ENCODE results near the gene IRF2BP1.

IRF2BP1 gene

GRCh38 chr19:45920458-45920857 is 34.5 kb upstream of the IRF2BP1 start:
- H3K27me3 ChIP-seq (ENCODE audit: control insufficient read depth, insufficient read depth, low read length, poor library complexity, severe bottlenecking), result no peaks in the 10 kb centered on the region
- H3K9me3 ChIP-seq (ENCODE audit: control insufficient read depth, low read length), result no peaks in the 10 kb centered on the region
- no peak overlapping the region for H3K27ac ChIP-seq (ENCODE audit: insufficient read depth, low read depth, low read length, poor library complexity, severe bottlenecking)
- H3K4me3 ChIP-seq (ENCODE audit: insufficient read depth, low read depth, low read length), result no peak overlapping the region
- 90 to 92% methylated on average over 8 of the region's 8 CpGs for WGBS, 2 experiments
- no peaks in the 10 kb centered on the region for H3K4me1 ChIP-seq (ENCODE audit: control insufficient read depth, insufficient read depth, low read length)
- no peaks in the 10 kb centered on the region for H3K36me3 ChIP-seq (ENCODE audit: control insufficient read depth, insufficient read depth, low read length)

- no peak overlapping the region for H3K4me3 ChIP-seq (ENCODE audit: insufficient read depth, low read depth, low read length)
These were observed 33.7 kb upstream of the IRF2BP1 start for GRCh38 chr19:45919678-45920077.

GRCh38 chr19:45918721-45919120 is 32.8 kb upstream of the IRF2BP1 start:
- Histone ChIP-seq H3K36me3 (ENCODE audit: control insufficient read depth, insufficient read depth, low read length) (no peaks in the 10 kb centered on the region), H3K27me3 (ENCODE audit: control insufficient read depth, insufficient read depth, low read length, poor library complexity, severe bottlenecking) (no peaks in the 10 kb centered on the region), H3K9me3 (ENCODE audit: control insufficient read depth, low read length) (no peaks in the 10 kb centered on the region), H3K4me1 (ENCODE audit: control insufficient read depth, insufficient read depth, low read length) (no peaks in the 10 kb centered on the region), H3K27ac (ENCODE audit: insufficient read depth, low read depth, low read length, poor library complexity, severe bottlenecking) (no peak overlapping the region), H3K4me3 (ENCODE audit: insufficient read depth, low read depth, low read length) (no peak overlapping the region)
- WGBS, 2 experiments, result 87% methylated on average over 4 of the region's 4 CpGs

More at GRCh38 chr19:45919678-45920077, 33.7 kb upstream of the IRF2BP1 start:
- 65 to 80% methylated on average over 6 to 7 of the region's 7 CpGs for WGBS, 2 experiments
- no peaks in the 10 kb centered on the region for H3K36me3 ChIP-seq (ENCODE audit: control insufficient read depth, insufficient read depth, low read length)
- no peaks in the 10 kb centered on the region for H3K4me1 ChIP-seq (ENCODE audit: control insufficient read depth, insufficient read depth, low read length)
- no peaks in the 10 kb centered on the region for H3K9me3 ChIP-seq (ENCODE audit: control insufficient read depth, low read length)
- no peak overlapping the region for H3K27ac ChIP-seq (ENCODE audit: insufficient read depth, low read depth, low read length, poor library complexity, severe bottlenecking)
- H3K27me3 ChIP-seq (ENCODE audit: control insufficient read depth, insufficient read depth, low read length, poor library complexity, severe bottlenecking), result no peaks in the 10 kb centered on the region

GRCh38 chr19:45917421-45918091 is 31.6 kb upstream of the IRF2BP1 start:
- WGBS, 2 experiments, result 79 to 81% methylated on average over 4 of the region's 4 CpGs
- Histone ChIP-seq H3K27ac (ENCODE audit: insufficient read depth, low read depth, low read length, poor library complexity, severe bottlenecking) (no peak overlapping the region), H3K9me3 (ENCODE audit: control insufficient read depth, low read length) (no peaks in the 10 kb centered on the region), H3K4me1 (ENCODE audit: control insufficient read depth, insufficient read depth, low read length) (no peaks in the 10 kb centered on the region), H3K27me3 (ENCODE audit: control insufficient read depth, insufficient read depth, low read length, poor library complexity, severe bottlenecking) (no peaks in the 10 kb centered on the region), H3K4me3 (ENCODE audit: insufficient read depth, low read depth, low read length) (no peak overlapping the region), H3K36me3 (ENCODE audit: control insufficient read depth, insufficient read depth, low read length) (no peaks in the 10 kb centered on the region)

GRCh38 chr19:45913874-45914830 is 28.2 kb upstream of the IRF2BP1 start, which contains the start of gene NANOS2:
Gene NANOS2 (minus strand): TSS chr19:45914778. CDS start chr19:45914693, 85 bp downstream.
- no peaks in the 10 kb centered on the region for H3K36me3 ChIP-seq (ENCODE audit: control insufficient read depth, insufficient read depth, low read length)
- 77% methylated on average over 44 of the region's 44 CpGs for WGBS, 2 experiments
- H3K4me1 ChIP-seq (ENCODE audit: control insufficient read depth, insufficient read depth, low read length), result no peaks in the 10 kb centered on the region
- H3K4me3 ChIP-seq (ENCODE audit: insufficient read depth, low read depth, low read length), result no peak within 1 kb of the TSS
- H3K27ac ChIP-seq (ENCODE audit: insufficient read depth, low read depth, low read length, poor library complexity, severe bottlenecking), result no peak within 1 kb of the TSS
- no peaks in the 10 kb centered on the region for H3K9me3 ChIP-seq (ENCODE audit: control insufficient read depth, low read length)
- H3K27me3 ChIP-seq (ENCODE audit: control insufficient read depth, insufficient read depth, low read length, poor library complexity, severe bottlenecking), result no peaks in the 10 kb centered on the region

- no peak overlapping the region for H3K4me3 ChIP-seq (ENCODE audit: insufficient read depth, low read depth, low read length)
- WGBS, 2 experiments, result 91 to 93% methylated on average over 8 of the region's 8 CpGs
- no peaks in the 10 kb centered on the region for H3K9me3 ChIP-seq (ENCODE audit: control insufficient read depth, low read length)
These were observed 25.4 kb upstream of the IRF2BP1 start for GRCh38 chr19:45911291-45911690.

GRCh38 chr19:45908956-45909355 is 23.0 kb upstream of the IRF2BP1 start:
- 90 to 93% methylated on average over 5 of the region's 5 CpGs for WGBS, 2 experiments
- Histone ChIP-seq H3K4me3 (ENCODE audit: insufficient read depth, low read depth, low read length) (no peak overlapping the region), H3K4me1 (ENCODE audit: control insufficient read depth, insufficient read depth, low read length) (no peaks in the 10 kb centered on the region), H3K27me3 (ENCODE audit: control insufficient read depth, insufficient read depth, low read length, poor library complexity, severe bottlenecking) (no peaks in the 10 kb centered on the region), H3K9me3 (ENCODE audit: control insufficient read depth, low read length) (no peaks in the 10 kb centered on the region), H3K36me3 (ENCODE audit: control insufficient read depth, insufficient read depth, low read length) (no peaks in the 10 kb centered on the region), H3K27ac (ENCODE audit: insufficient read depth, low read depth, low read length, poor library complexity, severe bottlenecking) (no peak overlapping the region)

More at GRCh38 chr19:45911291-45911690, 25.4 kb upstream of the IRF2BP1 start:
- H3K27ac ChIP-seq (ENCODE audit: insufficient read depth, low read depth, low read length, poor library complexity, severe bottlenecking), result no peak overlapping the region
- no peaks in the 10 kb centered on the region for H3K36me3 ChIP-seq (ENCODE audit: control insufficient read depth, insufficient read depth, low read length)
- no peaks in the 10 kb centered on the region for H3K4me1 ChIP-seq (ENCODE audit: control insufficient read depth, insufficient read depth, low read length)
- no peaks in the 10 kb centered on the region for H3K27me3 ChIP-seq (ENCODE audit: control insufficient read depth, insufficient read depth, low read length, poor library complexity, severe bottlenecking)

GRCh38 chr19:45906221-45906620 is 20.3 kb upstream of the IRF2BP1 start:
- Histone ChIP-seq H3K4me1 (ENCODE audit: control insufficient read depth, insufficient read depth, low read length) (no peaks in the 10 kb centered on the region), H3K4me3 (ENCODE audit: insufficient read depth, low read depth, low read length) (no peak overlapping the region), H3K27me3 (ENCODE audit: control insufficient read depth, insufficient read depth, low read length, poor library complexity, severe bottlenecking) (peaks cover 11% of the 10 kb centered on the region), H3K27ac (ENCODE audit: insufficient read depth, low read depth, low read length, poor library complexity, severe bottlenecking) (no peak overlapping the region), H3K9me3 (ENCODE audit: control insufficient read depth, low read length) (no peaks in the 10 kb centered on the region), H3K36me3 (ENCODE audit: control insufficient read depth, insufficient read depth, low read length) (no peaks in the 10 kb centered on the region)
- 91 to 96% methylated on average over 3 of the region's 3 CpGs for WGBS, 2 experiments

GRCh38 chr19:45905011-45905410 is 19.1 kb upstream of the IRF2BP1 start:
- Histone ChIP-seq H3K4me1 (ENCODE audit: control insufficient read depth, insufficient read depth, low read length) (no peaks in the 10 kb centered on the region), H3K27me3 (ENCODE audit: control insufficient read depth, insufficient read depth, low read length, poor library complexity, severe bottlenecking) (peaks cover 23% of the 10 kb centered on the region), H3K9me3 (ENCODE audit: control insufficient read depth, low read length) (no peaks in the 10 kb centered on the region), H3K27ac (ENCODE audit: insufficient read depth, low read depth, low read length, poor library complexity, severe bottlenecking) (no peak overlapping the region), H3K4me3 (ENCODE audit: insufficient read depth, low read depth, low read length) (no peak overlapping the region), H3K36me3 (ENCODE audit: control insufficient read depth, insufficient read depth, low read length) (peaks cover 7% of the 10 kb centered on the region)
- 86 to 92% methylated on average over 10 of the region's 10 CpGs for WGBS, 2 experiments
